Neural cell (in vitro differentiated cells): ENCODE measurements around the gene BLOC1S5.

Source experiments
- EP300 ChIP-seq: fragments of 450-650 bp; conservative IDR thresholded peaks from 2 replicates; pipeline ENCODE4 v1.6.1; 2014; ENCODE audit warnings: antibody characterized with exemption, mild to moderate bottlenecking, moderate library complexity; ENCODE audit not compliant: poor library complexity, severe bottlenecking
- EZH2 ChIP-seq: fragments of 200-600, 300-800 bp; shearing (Covaris generic), sonication (generic); IDR thresholded peaks from 2 replicates; pipeline ENCODE4 v1.6.1; 2014; ENCODE audit warnings: antibody characterized with exemption, low read length, borderline replicate concordance, mild to moderate bottlenecking; ENCODE audit not compliant: insufficient read depth, poor library complexity, severe bottlenecking
- MXI1 ChIP-seq: fragments of 450-650 bp; conservative IDR thresholded peaks from 2 replicates; pipeline ENCODE4 v1.6.1; 2014; ENCODE audit warnings: antibody characterized with exemption, mild to moderate bottlenecking; ENCODE audit not compliant: poor library complexity, severe bottlenecking
- POLR2AphosphoS5 ChIP-seq: IDR thresholded peaks from 2 replicates; pipeline ENCODE4 v1.6.1; 2012
- RAD21 ChIP-seq: fragments of 450-650 bp; conservative IDR thresholded peaks from 2 replicates; pipeline ENCODE4 v1.6.1; 2014; ENCODE audit warnings: antibody characterized with exemption, mild to moderate bottlenecking, moderate library complexity
- REST ChIP-seq: IDR thresholded peaks from 2 replicates; pipeline ENCODE4 v1.6.1; 2012; ENCODE audit warnings: borderline replicate concordance
- SMC3 ChIP-seq: fragments of 450-650 bp; conservative IDR thresholded peaks from 2 replicates; pipeline ENCODE4 v1.6.1; 2014; ENCODE audit warnings: antibody characterized with exemption, mild to moderate bottlenecking, moderate library complexity; ENCODE audit not compliant: poor library complexity
- TAF1 ChIP-seq: IDR thresholded peaks from 2 replicates; pipeline ENCODE4 v1.6.1; 2012; ENCODE audit warnings: low read depth
- TF ChIP-seq, protein P1 (sequence below): fragments of 450-650 bp; IDR thresholded peaks from 2 replicates; pipeline ENCODE4 v1.5.1; 2014; ENCODE audit warnings: antibody characterized with exemption, mild to moderate bottlenecking, moderate library complexity; ENCODE audit not compliant: poor library complexity, severe bottlenecking

GRCh38 chr6:8023638-8024037 is 40.6 kb downstream of the BLOC1S5 start:
- TF ChIP-seq, protein P1, sequence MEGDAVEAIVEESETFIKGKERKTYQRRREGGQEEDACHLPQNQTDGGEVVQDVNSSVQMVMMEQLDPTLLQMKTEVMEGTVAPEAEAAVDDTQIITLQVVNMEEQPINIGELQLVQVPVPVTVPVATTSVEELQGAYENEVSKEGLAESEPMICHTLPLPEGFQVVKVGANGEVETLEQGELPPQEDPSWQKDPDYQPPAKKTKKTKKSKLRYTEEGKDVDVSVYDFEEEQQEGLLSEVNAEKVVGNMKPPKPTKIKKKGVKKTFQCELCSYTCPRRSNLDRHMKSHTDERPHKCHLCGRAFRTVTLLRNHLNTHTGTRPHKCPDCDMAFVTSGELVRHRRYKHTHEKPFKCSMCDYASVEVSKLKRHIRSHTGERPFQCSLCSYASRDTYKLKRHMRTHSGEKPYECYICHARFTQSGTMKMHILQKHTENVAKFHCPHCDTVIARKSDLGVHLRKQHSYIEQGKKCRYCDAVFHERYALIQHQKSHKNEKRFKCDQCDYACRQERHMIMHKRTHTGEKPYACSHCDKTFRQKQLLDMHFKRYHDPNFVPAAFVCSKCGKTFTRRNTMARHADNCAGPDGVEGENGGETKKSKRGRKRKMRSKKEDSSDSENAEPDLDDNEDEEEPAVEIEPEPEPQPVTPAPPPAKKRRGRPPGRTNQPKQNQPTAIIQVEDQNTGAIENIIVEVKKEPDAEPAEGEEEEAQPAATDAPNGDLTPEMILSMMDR = no peak
- TF ChIP-seq TAF1 = no peak
- TF ChIP-seq EZH2 = no peak
- no peak for TF ChIP-seq EP300
- TF ChIP-seq MXI1 = no peak
- no peak for TF ChIP-seq POLR2AphosphoS5
- TF ChIP-seq RAD21 = no peak
- TF ChIP-seq REST = no peak
- TF ChIP-seq SMC3 = no peak
